HEK293T (cell line): ENCODE measurements around the gene ZNF319.

Source experiments
- BHLHE40 ChIP-seq: fragments of 450-650 bp; IDR thresholded peaks from 2 replicates; pipeline ENCODE4 v1.6.1; 2016; ENCODE audit warnings: mild to moderate bottlenecking, moderate library complexity, borderline replicate concordance
- FOXM1 ChIP-seq: fragments of 450-650 bp; IDR thresholded peaks from 2 replicates; pipeline ENCODE4 v1.6.1; 2017; ENCODE audit warnings: mild to moderate bottlenecking, borderline replicate concordance
- L3MBTL2 ChIP-seq: fragments of 450-650 bp; conservative IDR thresholded peaks from 2 replicates; pipeline ENCODE4 v1.6.1; 2016; ENCODE audit warnings: mild to moderate bottlenecking

DNA sequence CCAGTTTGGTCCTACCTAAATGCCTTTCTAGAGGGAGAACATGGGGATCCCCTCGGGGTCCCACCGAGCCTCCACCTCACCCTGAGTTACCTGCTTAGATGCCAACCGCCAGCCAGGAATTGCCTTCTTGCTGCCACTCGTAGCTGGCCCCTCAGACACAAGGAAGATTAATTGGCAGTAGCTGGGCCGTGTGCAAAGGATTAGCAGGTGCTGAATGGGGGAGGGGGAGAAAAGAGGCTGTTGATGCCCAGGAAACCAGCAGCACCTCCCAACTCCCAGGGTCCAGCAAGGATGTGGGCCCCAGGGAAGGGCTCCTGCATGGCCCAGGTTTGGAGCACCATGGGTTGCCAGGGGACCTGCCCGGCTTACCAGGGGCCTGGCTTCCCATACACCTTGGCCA is 29.5 kb downstream of the ZNF319 start, which contains the start of gene CNGB1:
- TF ChIP-seq FOXM1 (no peak), BHLHE40 (no peak), L3MBTL2 (no peak)
